Measurements from ENCODE around the gene DNM2. TPM values are rescaled to one million over a fixed set of nuclear protein-coding genes. Genes with fewer than 3 reads are reported as not detected.

DNM2 gene
- total and polyA plus RNA-seq, 2 of the 13 experiments (the other 11 are each of a cell fraction or from before 2014, with no cell fraction given): 41.7 to 59.8 TPM

GRCh38 chr19:10730932-10731331 lies 13.1 kb downstream of the DNM2 start (continued):
- no peak for TF ChIP-seq ZSCAN20 (CRISPR knock-in tag; IDR thresholded peaks at IDR 0.05; ENCODE audit: borderline replicate concordance)

GRCh38 chr19:10735741-10736140 lies 17.9 kb downstream of the DNM2 start:
- POLR2A ChIA-PET: no interaction called here
- TF ChIP-seq PHF8 (CRISPR knock-in tag; IDR thresholded peaks at IDR 0.05): no peak
- TF ChIP-seq GATAD2A (CRISPR knock-in tag; IDR thresholded peaks at IDR 0.05): no peak
- TF ChIP-seq ATF4 (CRISPR knock-in tag; IDR thresholded peaks at IDR 0.05): no peak
- no peak for TF ChIP-seq RAD21 (CRISPR knock-in tag; IDR thresholded peaks at IDR 0.05)
- no peak for TF ChIP-seq PRMT3 (CRISPR knock-in tag; IDR thresholded peaks at IDR 0.05; ENCODE audit: borderline replicate concordance, low read depth)
- no peak for TF ChIP-seq ZMAT3 (CRISPR knock-in tag; conservative IDR thresholded peaks at IDR 0.05)
- no peak for TF ChIP-seq HOXA5 (CRISPR knock-in tag; IDR thresholded peaks at IDR 0.05)
- no peak for TF ChIP-seq RXRB (CRISPR knock-in tag; IDR thresholded peaks at IDR 0.05; ENCODE audit: borderline replicate concordance)
- TF ChIP-seq ZNF280B (CRISPR knock-in tag; IDR thresholded peaks at IDR 0.05; ENCODE audit: borderline replicate concordance): no peak
- no peak for TF ChIP-seq ZGPAT (CRISPR knock-in tag; IDR thresholded peaks at IDR 0.05)
- no peak for TF ChIP-seq FUBP1 (CRISPR knock-in tag; IDR thresholded peaks at IDR 0.05; ENCODE audit: borderline replicate concordance)
- TF ChIP-seq ZNF576 (CRISPR knock-in tag; IDR thresholded peaks at IDR 0.05): no peak
- TF ChIP-seq POGK (CRISPR knock-in tag; conservative IDR thresholded peaks at IDR 0.05): no peak
- no peak for TF ChIP-seq EHMT2 (IDR thresholded peaks at IDR 0.05; ENCODE audit: borderline replicate concordance, low read depth, low read length)
- TF ChIP-seq SETDB1 (CRISPR knock-in tag; IDR thresholded peaks at IDR 0.05; ENCODE audit: borderline replicate concordance): no peak

More at GRCh38 chr19:10735741-10736140, 17.9 kb downstream of the DNM2 start:
- in situ Hi-C loops (cut with HindIII; ENCODE audit: extremely low pct_ligation_motif_present, low pct_unique_long_range_greater_than_20kb) (no loop called here), intact Hi-C loops (cut with micrococcal nuclease; ENCODE audit: unreplicated experiment) (no loop called here)
- DNase-seq (ENCODE audit: low spot score) (no peak), FAIRE-seq (no peak), ATAC-seq (no peak)
- 96% methylated on average over 5 of the region's 5 CpGs for WGBS (ENCODE audit: low lambda C conversion rate)
- no peak overlapping the region for H3K4me2 ChIP-seq (ENCODE audit: low read depth, low read length)
- peaks cover 26% of the 10 kb centered on the region for H3K4me1 ChIP-seq (ENCODE audit: insufficient read depth, low read length)
- 0 out of 5 replicates have a peak, but pooled peaks cover 1 to 11% of the 10 kb centered on the region in 2 experiments for H3K36me3 ChIP-seq (replicated peaks in 1 of 2; ENCODE audit: control insufficient read depth in 1 of 2, insufficient read depth in 2 of 2, low read length in 2 of 2)
- CTCF ChIA-PET (ENCODE audit: low intra/inter-chr PET ratio, low total read pairs): no interaction called here
- no peak overlapping the region for H3K9ac ChIP-seq (ENCODE audit: insufficient read depth, low read depth, low read length)
- H3K4me3 ChIP-seq (replicated peaks in 1 of 3; ENCODE audit: insufficient read depth in 1 of 3, low read depth in 2 of 3, low read length in 3 of 3): no peak overlapping the region
- no peaks in the 10 kb centered on the region for H3K9me3 ChIP-seq (ENCODE audit: low read length)
- H2AFZ ChIP-seq (ENCODE audit: low read length): no peak overlapping the region
- BruUV-seq (replicated peaks): no TSS peak
- peaks cover 71% of the 10 kb centered on the region for H3K79me2 ChIP-seq (ENCODE audit: insufficient read depth, low read length)
- no peak overlapping the region for H3K27ac ChIP-seq (ENCODE audit: extremely low read length, insufficient read depth, low read length)
- H4K20me1 ChIP-seq (ENCODE audit: insufficient read depth, low read length): no peaks in the 10 kb centered on the region
- H3K27me3 ChIP-seq (ENCODE audit: control insufficient read depth in 1 of 2, insufficient read depth in 2 of 2, low read length in 2 of 2): no peaks in the 10 kb centered on the region

Data from HepG2 (cell line).